SHP77 treated with DMSO at 0.1 percent for 48 hours (cell line): Measurements from ENCODE around the gene TBC1D23.
"Not testable (repeated sequence)": the region's sequence is repeated elsewhere in the genome, so short reads cannot be mapped to it uniquely, and the experiment has no call there.

Source experiments
- DNase-seq: peaks from one replicate; lab custom pipeline; 2025; lab: John Stamatoyannopoulos, UW

TBC1D23 gene

GRCh38 chr3:100260685-100261484 is at the start of gene TBC1D23:
TBC1D23 (plus strand) TSS chr3:100260992; CDS start chr3:100261019, 27 bp downstream.
- DNase-seq = peak; percentile 94

GRCh38 chr3:100213891-100214573 is 46.8 kb upstream of the TBC1D23 start:
- no peak for DNase-seq

DNA sequence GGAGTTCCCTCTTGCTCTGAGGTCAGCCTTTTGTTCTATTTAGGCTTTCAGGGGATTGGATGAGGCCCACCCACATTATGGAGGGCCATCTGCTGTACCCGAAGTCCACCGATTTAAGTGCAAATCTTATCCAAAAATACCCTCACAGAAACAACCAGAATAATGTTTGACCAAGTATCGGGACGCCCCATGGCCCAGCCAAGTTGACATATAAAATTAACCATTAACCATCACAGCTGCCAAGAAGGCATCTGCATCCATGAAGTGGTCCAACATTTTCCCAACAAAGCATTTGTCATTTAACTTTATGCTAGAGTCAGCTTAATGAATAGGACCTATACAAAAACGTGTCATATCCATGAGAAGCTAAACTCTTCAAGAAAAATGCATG is 46.2 kb upstream of the TBC1D23 start:
- no peak for DNase-seq

- DNase-seq = no peak
Measured at GRCh38 chr3:100216713-100217112, 44.1 kb upstream of the TBC1D23 start.

DNA sequence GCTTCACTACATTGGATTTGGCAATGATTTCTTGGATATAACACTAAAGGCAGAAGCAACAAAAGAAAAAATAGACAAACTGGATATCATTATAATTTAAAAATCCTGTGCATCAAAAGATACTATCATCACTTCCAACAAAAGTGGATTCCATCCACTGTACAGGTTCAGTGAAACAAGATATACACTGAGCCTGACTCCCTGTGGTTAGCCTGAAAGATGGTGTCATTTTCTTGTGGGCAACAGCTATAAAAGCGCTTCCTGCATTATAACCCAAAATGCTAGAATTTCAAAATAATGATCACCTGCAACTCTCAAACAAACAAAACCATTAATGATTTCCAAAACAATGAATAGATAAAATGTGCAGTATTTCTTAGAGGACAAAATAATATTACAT is 39.6 kb upstream of the TBC1D23 start:
- DNase-seq = no peak

GRCh38 chr3:100225193-100225592 is 35.6 kb upstream of the TBC1D23 start:
- no peak for DNase-seq

- DNase-seq = no peak
Measured at GRCh38 chr3:100225883-100226282, 34.9 kb upstream of the TBC1D23 start.

DNA sequence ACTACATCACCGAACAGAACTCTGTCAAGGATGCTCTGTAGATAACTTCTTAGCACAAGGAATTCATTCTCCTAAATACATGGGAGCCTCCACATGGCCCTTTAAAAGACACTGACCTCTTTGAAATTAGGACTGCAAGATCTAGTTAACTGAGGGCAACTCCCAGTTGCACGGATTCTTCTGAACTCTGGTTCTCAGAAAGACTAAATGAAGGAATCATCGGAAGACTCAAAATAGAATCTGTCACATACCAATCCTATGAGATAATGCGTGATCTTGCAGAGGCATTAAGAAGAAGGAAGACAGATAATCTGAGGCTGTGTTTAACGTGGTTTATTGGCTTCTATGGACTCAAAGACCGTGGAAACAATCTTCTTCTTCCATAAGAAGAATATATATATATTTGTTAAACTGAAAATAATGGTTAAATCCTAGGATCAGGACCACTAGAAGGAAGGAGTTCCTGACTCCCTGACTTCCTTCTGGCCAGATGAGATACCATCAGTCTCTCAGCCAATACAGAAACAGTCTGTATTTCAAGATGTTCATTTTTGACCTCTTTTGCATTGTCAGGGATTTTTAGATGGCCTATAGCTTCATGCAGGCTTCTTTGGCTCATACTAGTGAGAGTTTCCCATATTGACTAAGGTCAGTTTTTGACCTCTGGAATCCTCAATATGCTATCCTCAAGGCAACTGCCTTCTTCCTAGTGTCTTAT is 33.9 kb upstream of the TBC1D23 start:
- no peak for DNase-seq

DNA sequence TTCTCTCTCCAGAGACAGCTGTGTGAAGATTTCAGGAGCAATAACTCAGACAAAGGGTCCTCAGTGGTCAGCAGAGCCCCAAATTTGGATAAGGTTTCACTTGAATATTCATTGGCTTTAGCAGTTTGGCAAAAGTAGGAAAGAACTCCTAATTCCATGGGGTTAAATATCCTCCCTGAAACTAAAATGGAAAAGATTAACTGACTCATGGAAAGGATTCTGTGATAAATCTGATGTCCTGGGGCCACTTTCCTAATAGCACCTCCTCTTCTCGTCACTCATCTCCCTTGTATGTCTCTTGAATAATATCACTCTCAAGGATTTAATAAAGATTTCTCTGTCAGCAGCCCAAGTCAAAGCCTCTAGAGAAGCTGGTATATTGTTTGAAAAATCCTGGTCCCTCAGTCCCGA is 33.3 kb upstream of the TBC1D23 start:
- no peak for DNase-seq

DNA sequence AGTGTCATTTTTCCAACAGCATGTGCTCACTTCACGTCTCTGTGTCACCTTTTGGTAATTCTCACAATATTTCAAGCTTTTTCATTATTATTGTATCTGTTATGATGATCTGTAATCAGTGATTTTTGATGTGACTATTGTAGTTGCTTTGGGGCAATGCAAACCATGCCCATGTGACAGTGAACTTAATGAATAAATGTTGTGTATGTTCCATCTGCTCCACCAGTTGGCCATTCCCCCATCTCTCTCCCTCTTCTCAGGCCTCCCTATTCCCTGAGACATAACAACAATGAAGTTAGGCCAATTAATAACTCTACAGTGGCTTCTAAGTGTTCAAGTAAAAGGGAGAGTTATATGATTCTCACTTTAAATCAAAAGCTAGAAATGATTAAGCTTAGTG is 32.5 kb upstream of the TBC1D23 start:
- no peak for DNase-seq

DNA sequence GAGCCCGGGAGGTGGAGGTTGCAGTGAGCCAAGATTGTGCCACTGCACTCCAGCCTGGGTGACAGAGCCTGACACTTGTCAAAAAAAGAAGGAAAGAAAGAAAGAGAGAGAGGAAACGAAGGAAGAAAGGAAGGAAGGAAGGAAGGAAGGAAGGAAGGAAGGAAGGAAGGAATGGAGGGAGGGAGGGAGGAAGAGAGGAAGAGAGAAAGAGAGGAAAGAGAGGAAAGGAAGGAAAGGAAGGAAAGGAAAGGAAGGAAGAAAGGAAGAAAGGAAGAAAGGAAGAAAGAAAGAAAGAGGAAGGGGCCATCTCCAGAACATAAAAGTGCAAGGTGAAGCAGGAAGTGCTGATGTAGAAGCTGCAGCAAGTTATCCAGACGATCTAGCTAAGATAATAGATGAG is 31.6 kb upstream of the TBC1D23 start:
- not testable (repeated sequence) for DNase-seq

GRCh38 chr3:100230710-100231109 is 30.1 kb upstream of the TBC1D23 start:
- DNase-seq = no peak

DNA sequence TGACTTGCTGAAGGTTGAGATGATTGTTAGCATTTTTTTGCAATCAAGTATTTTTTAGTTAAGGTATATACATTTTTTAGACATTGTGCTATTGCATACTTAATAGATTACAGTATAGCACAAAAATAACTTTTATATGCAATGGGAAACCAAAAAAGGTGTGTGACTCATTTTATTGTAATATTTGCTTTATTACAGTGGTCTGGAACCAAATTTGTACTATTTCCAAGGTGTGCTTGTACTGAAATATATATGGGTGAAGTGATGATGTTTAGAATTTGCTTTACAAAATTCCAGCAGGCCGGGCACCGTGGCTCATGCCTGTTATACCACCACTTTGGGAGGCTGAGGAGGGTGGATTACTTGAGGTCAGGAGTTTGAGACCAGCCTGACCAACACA is 29.1 kb upstream of the TBC1D23 start:
- DNase-seq = no peak

DNA sequence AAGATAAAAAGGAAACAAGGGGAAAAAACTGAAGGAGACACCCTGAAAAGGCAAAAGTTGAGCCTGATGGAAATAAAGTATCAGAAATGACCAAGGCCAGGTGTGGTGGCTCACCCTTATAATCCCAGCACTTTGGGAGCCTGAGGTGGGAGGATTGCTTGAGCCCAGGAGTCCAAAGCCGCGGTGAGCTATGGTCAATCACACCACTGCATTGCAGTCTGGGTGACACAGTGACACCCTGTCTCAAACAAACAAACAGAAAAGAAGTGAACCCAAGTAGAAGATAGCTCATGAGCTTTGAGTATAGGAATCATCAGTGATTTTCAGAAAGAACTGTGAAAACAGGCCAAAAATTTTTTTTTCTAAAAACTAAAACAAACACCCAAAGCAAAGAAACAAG is 26.4 kb upstream of the TBC1D23 start:
- DNase-seq = no peak

GRCh38 chr3:100238599-100238998 is 22.2 kb upstream of the TBC1D23 start:
- no peak for DNase-seq

GRCh38 chr3:100242471-100242870 is 18.3 kb upstream of the TBC1D23 start:
- DNase-seq = not testable (repeated sequence)

- no peak for DNase-seq
Measured at GRCh38 chr3:100244264-100244663, 16.5 kb upstream of the TBC1D23 start.

- no peak for DNase-seq
Measured at GRCh38 chr3:100245136-100245535, 15.7 kb upstream of the TBC1D23 start.

GRCh38 chr3:100245927-100246326 is 14.9 kb upstream of the TBC1D23 start:
- DNase-seq = no peak

- no peak for DNase-seq
Measured at GRCh38 chr3:100246999-100247398, 13.8 kb upstream of the TBC1D23 start.

DNA sequence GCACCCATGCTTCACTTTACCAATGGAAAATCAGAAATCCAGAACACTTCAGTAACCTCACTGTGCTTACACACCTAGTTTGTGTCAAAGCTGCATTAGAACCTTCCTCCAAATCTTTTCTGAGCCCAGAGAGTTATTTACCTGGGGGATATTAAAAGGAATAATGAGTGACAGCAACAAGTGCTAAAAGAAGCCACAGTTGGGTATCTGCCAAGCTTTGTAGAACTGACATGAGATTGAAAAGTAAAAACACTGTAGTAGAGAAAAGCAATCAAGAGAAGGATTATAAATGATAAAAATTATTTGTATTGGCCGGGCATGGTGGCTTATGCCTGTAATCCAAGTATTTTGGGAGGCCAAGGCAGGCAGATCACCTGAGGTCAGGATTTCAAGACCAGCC is 8.8 kb upstream of the TBC1D23 start:
- DNase-seq = no peak

DNA sequence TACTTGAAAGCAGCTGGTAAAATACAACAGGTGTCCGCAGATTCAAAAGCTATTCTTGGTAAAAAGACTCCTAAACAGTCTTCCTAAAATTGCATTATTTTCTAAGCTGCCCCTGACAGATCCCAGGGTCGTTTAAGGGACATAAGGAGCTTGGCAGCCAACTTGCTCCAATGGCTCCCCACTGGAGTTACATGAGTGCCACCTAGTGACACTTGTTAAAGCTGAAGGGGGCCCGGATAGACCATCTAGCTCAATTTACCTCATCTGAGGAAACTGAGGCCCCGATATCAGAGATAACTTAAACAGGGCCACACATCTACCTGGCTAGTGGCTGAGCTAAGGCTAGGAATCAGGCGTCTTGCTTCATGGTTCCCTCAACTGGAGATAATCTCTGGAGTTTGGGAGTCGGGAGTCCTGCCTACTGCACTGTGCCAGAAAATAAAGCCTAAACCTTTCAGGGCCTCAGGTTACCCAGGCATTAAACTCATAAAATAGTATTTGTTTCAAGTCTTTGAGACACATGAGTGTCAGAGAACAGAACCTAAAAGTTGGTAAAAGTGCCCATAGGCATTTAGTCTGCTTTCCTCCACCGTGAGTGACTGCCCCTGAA is 6.5 kb upstream of the TBC1D23 start:
- peak; percentile 6 for DNase-seq
